ENCODE data around the gene IGSF5. TPM values are rescaled to one million over a fixed set of nuclear protein-coding genes. Genes with fewer than 3 reads are reported as not detected.

IGSF5 gene
- total RNA-seq, 6 experiments from 2014 or later, result not detected

- H3K4me1 Mint-ChIP-seq (ENCODE audit: low read depth), result no peaks in the 10 kb centered on the region
- H3K27me3 Mint-ChIP-seq (ENCODE audit: insufficient read depth), result peaks cover 21% of the 10 kb centered on the region
- no peak overlapping the region for H3K27ac Mint-ChIP-seq
- H3K9me3 Mint-ChIP-seq, result no peaks in the 10 kb centered on the region
- no peak for TF ChIP-seq CTCF (IDR thresholded peaks at IDR 0.05)
- DNase-seq, result no peak
- H3K4me3 Mint-ChIP-seq, result no peak overlapping the region
- no peaks in the 10 kb centered on the region for H3K36me3 Mint-ChIP-seq (ENCODE audit: low read depth)
These were observed 17.4 kb upstream of the IGSF5 start for GRCh38 chr21:39727401-39728120.

DNA sequence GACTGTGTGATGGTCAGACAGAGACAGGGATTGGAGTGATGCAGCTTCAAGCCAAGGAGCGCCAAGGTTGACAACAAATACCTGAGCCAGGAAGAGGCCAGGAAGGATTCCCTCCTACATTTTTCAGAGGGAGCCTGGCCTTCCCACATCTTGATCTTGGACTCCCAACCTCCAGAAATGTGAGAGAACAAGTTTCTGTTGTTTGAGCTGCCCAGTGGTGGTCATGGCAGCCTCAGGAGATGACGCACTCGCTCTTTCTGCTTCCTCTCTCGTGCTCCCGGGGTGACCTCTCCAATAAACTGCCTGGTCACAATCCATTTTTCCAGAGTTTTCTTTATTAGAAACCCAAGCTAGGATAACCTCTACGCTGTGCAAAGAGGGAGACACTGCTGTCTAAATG is 16.6 kb upstream of the IGSF5 start:
- no peak for DNase-seq
- TF ChIP-seq CTCF (IDR thresholded peaks at IDR 0.05), result no peak
- Mint-ChIP-seq H3K27ac (no peak overlapping the region), H3K9me3 (no peaks in the 10 kb centered on the region), H3K27me3 (ENCODE audit: insufficient read depth) (peaks cover 21% of the 10 kb centered on the region), H3K4me3 (no peak overlapping the region), H3K4me1 (ENCODE audit: low read depth) (no peaks in the 10 kb centered on the region), H3K36me3 (ENCODE audit: low read depth) (no peaks in the 10 kb centered on the region)

GRCh38 chr21:39730418-39731157 is 14.4 kb upstream of the IGSF5 start:
- no peaks in the 10 kb centered on the region for H3K36me3 Mint-ChIP-seq (ENCODE audit: low read depth)
- H3K4me1 Mint-ChIP-seq (ENCODE audit: low read depth), result no peaks in the 10 kb centered on the region
- H3K27ac Mint-ChIP-seq, result no peak overlapping the region
- no peak overlapping the region for H3K4me3 Mint-ChIP-seq
- DNase-seq, result no peak
- H3K9me3 Mint-ChIP-seq, result no peaks in the 10 kb centered on the region
- H3K27me3 Mint-ChIP-seq (ENCODE audit: insufficient read depth), result peaks cover 11% of the 10 kb centered on the region
- TF ChIP-seq CTCF (IDR thresholded peaks at IDR 0.05), result no peak

GRCh38 chr21:39736716-39737115 is 8.3 kb upstream of the IGSF5 start:
- H3K36me3 Mint-ChIP-seq (ENCODE audit: low read depth), result no peaks in the 10 kb centered on the region
- H3K27me3 Mint-ChIP-seq (ENCODE audit: insufficient read depth), result peaks cover 10% of the 10 kb centered on the region
- no peak overlapping the region for H3K27ac Mint-ChIP-seq

GRCh38 chr21:39737376-39738000 is 7.5 kb upstream of the IGSF5 start:
- Mint-ChIP-seq H3K27ac (no peak overlapping the region), H3K27me3 (ENCODE audit: insufficient read depth) (peaks cover 9% of the 10 kb centered on the region), H3K9me3 (no peaks in the 10 kb centered on the region), H3K4me3 (no peak overlapping the region), H3K4me1 (ENCODE audit: low read depth) (no peaks in the 10 kb centered on the region), H3K36me3 (ENCODE audit: low read depth) (no peaks in the 10 kb centered on the region)
- no peak for DNase-seq
- TF ChIP-seq CTCF (IDR thresholded peaks at IDR 0.05), result no peak

More at GRCh38 chr21:39736716-39737115, 8.3 kb upstream of the IGSF5 start:
- no peak for DNase-seq
- Mint-ChIP-seq H3K9me3 (no peaks in the 10 kb centered on the region), H3K4me1 (ENCODE audit: low read depth) (no peaks in the 10 kb centered on the region), H3K4me3 (no peak overlapping the region)
- no peak for TF ChIP-seq CTCF (IDR thresholded peaks at IDR 0.05)
